ENCODE results near the gene LPIN1.

Gene LPIN1

DNA sequence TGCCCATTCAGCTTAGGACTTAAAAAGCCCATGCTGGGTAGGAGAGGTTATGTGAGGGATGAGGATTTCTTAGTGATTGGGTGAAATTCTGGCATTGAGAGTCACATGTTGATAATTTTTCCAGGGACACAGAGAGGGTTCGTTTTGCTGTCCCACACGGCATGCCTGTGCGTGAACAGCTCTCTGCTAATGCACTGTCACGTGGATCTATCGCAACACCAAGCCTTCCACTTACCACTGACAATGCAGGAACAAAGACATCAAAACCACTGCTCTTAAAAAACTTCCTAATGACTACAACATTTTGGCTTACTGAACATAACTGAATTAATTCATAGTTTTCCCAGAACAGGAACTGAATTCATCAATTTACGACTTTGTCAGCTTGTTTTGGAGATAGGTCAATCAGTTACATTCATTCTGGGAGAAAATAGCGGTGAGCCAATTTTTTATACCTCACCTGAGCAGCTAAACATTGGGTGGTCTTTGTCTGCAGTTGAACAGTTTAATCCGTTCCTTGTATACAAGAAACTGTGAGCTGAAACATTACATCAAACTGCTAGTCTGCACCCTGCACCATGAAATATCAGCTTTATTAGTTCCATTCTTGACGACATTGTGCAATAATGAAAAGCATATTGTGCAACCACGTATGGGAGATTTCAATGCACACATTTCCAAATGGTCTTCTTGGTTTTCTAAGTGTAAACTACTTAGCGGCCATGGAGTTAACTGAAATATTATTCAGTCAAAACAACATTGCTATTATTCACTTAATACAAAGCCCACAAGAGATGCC, 127.1 kb downstream of the LPIN1 start:
- H3K27me3 ChIP-seq (ENCODE audit: insufficient read depth, low read length) = no peaks in the 10 kb centered on the region
- H3K4me3 ChIP-seq (ENCODE audit: low read length) = no peak overlapping the region
- H3K4me1 ChIP-seq (ENCODE audit: insufficient read depth, low read length) = no peaks in the 10 kb centered on the region
- peaks cover 2% of the 10 kb centered on the region for H3K9me3 ChIP-seq (ENCODE audit: low read length)
- H3K36me3 ChIP-seq (ENCODE audit: insufficient read depth, low read length) = no peaks in the 10 kb centered on the region
- H2AFZ ChIP-seq (ENCODE audit: low read depth, low read length) = no peak overlapping the region

DNA sequence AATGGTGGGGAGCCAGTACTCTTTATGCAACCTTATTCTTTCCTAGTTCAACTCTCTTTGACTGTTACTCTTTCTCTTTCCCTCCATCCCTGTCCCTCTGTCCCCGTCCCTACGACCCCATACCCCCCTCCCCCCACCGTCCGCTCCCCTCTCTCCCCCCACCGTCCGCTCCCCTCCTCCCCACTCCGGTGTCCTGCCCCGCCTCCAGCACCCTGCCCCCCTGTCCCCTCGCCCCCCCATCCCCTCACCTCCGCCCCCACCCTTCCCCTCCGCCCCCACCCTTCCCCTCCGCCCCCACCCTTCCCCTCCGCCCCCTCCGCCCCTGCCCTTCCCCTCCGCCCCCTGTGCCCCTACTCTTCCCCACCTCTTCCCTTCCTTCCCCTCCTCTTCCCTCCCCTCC, 128.4 kb downstream of the LPIN1 start:
- H2AFZ ChIP-seq (ENCODE audit: low read depth, low read length) = no peak overlapping the region
- H3K36me3 ChIP-seq (ENCODE audit: insufficient read depth, low read length) = no peaks in the 10 kb centered on the region
- H3K27me3 ChIP-seq (ENCODE audit: insufficient read depth, low read length) = no peaks in the 10 kb centered on the region
- H3K9me3 ChIP-seq (ENCODE audit: low read length) = peaks cover 2% of the 10 kb centered on the region
- no peaks in the 10 kb centered on the region for H3K4me1 ChIP-seq (ENCODE audit: insufficient read depth, low read length)
- H3K4me3 ChIP-seq (ENCODE audit: low read length) = no peak overlapping the region

DNA sequence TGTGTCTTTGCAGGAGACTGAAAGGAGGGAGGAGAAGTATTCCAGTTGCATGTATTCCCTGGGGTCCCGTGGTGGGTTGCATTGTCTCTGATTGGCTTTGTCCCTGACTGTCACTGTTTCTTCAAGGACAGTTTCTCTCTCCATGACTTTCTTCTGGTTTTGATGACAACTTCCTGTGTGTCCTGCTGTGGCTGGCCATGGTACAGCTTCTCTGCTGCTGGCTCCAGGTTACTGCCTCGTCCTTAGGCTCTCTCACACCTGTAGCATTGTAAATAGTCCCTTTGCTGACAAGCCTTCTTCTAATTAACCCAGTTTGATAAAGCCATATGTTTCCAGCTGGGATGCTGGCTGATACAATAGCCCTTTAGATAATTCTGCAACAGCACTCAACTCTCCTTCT, 129.0 kb downstream of the LPIN1 start:
- H3K4me3 ChIP-seq (ENCODE audit: low read length) = no peak overlapping the region
- H3K27me3 ChIP-seq (ENCODE audit: insufficient read depth, low read length) = no peaks in the 10 kb centered on the region
- no peaks in the 10 kb centered on the region for H3K36me3 ChIP-seq (ENCODE audit: insufficient read depth, low read length)
- no peaks in the 10 kb centered on the region for H3K4me1 ChIP-seq (ENCODE audit: insufficient read depth, low read length)
- peaks cover 2% of the 10 kb centered on the region for H3K9me3 ChIP-seq (ENCODE audit: low read length)
- H2AFZ ChIP-seq (ENCODE audit: low read depth, low read length) = no peak overlapping the region

DNA sequence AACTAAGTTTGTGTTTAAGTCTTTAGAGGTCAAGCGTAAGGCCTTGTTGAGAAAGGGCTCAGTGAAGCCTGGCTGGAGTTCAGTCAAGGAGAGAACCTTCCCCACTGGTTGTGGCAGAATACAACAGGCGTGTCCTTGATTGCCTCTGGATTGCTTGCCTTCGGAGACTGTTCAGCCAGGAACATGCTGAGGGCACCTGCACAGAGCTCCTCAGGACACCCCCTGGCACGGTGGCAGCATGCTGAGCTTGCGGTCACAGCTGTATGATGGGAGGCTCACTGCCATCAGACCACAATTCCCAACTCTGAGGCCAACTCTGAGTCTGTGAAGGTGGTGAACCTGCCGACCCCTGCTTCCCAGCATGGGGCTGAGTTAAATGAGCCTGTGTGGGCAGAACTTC, 130.0 kb downstream of the LPIN1 start:
- no peak overlapping the region for H3K4me3 ChIP-seq (ENCODE audit: low read length)
- H3K9me3 ChIP-seq (ENCODE audit: low read length) = peaks cover 2% of the 10 kb centered on the region
- no peaks in the 10 kb centered on the region for H3K27me3 ChIP-seq (ENCODE audit: insufficient read depth, low read length)
- H2AFZ ChIP-seq (ENCODE audit: low read depth, low read length) = no peak overlapping the region
- H3K36me3 ChIP-seq (ENCODE audit: insufficient read depth, low read length) = no peaks in the 10 kb centered on the region
- no peaks in the 10 kb centered on the region for H3K4me1 ChIP-seq (ENCODE audit: insufficient read depth, low read length)

DNA sequence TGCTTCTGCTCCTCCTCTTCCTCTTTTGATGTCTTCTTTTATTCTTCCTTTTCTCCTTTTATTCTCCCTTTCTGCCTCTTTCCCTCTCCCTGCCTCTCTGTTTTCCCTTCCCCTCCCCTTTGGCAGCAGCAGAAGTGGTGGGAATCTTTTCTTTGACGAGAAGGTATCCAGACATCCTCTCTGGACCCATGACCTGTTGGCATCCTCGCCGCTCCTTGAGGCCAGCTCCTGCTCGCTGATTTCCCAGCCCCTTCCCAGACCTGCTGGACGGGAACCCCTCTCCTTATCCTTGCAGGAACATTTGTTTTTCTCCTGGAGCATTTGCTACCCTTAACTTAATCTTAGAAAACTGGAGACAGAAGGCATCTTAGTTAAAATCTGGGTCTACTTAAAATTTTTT, 130.5 kb downstream of the LPIN1 start:
- H3K36me3 ChIP-seq (ENCODE audit: insufficient read depth, low read length) = no peaks in the 10 kb centered on the region
- no peaks in the 10 kb centered on the region for H3K4me1 ChIP-seq (ENCODE audit: insufficient read depth, low read length)
- H2AFZ ChIP-seq (ENCODE audit: low read depth, low read length) = no peak overlapping the region
- peaks cover 2% of the 10 kb centered on the region for H3K9me3 ChIP-seq (ENCODE audit: low read length)
- no peak overlapping the region for H3K4me3 ChIP-seq (ENCODE audit: low read length)
- no peaks in the 10 kb centered on the region for H3K27me3 ChIP-seq (ENCODE audit: insufficient read depth, low read length)
